ENCODE data around the gene MSMP.
A peak's percentile ranks its signal among the peaks of the same experiment; 100 is the strongest.

MSMP gene

DNA sequence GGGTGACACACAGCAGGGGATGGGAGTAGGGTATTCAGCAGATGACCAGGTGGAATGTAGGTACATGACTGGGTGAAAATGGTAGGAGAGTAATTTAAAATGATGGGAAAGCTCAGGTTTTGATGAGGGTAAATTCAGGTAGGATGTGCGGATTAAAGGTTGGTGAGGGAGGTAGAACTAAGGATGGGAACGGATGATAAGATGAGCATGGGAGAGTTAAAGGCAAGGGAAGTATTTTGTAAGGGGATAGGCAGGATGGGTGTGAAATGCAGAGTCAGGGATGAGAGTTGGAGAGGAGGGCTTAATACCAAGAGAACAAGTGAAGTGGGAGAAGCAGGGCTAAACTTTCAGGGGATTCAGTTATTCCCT is 23.6 kb downstream of the MSMP start:
- H3K4ac ChIP-seq (ENCODE audit: low read depth, low read length): peak overlapping the region; percentile 83
- H2BK120ac ChIP-seq (ENCODE audit: insufficient read depth, low read length, poor library complexity): no peak overlapping the region
- no peak overlapping the region for H3K14ac ChIP-seq (ENCODE audit: low read length)
- H3K4me1 ChIP-seq (ENCODE audit: control insufficient read depth in 1 of 2, insufficient read depth in 2 of 2, low read length in 2 of 2): peaks cover 36 to 44% of the 10 kb centered on the region in 2 experiments
- no peak overlapping the region for H3K23ac ChIP-seq (ENCODE audit: low read length)
- H3K36me3 ChIP-seq (ENCODE audit: control insufficient read depth in 1 of 2, insufficient read depth in 2 of 2, low read length in 2 of 2): peaks cover under 1 to 12% of the 10 kb centered on the region in 2 experiments
- H4K12ac ChIP-seq (ENCODE audit: low read depth, low read length): no peak overlapping the region
- H2BK12ac ChIP-seq (ENCODE audit: low read length): no peak overlapping the region
- H3K9me3 ChIP-seq (ENCODE audit: insufficient read depth, low read depth, low read length): no peaks in the 10 kb centered on the region
- no peak overlapping the region for H2BK5ac ChIP-seq (ENCODE audit: low read depth, low read length, poor library complexity)
- DNase-seq: no peak
- peaks cover 30% of the 10 kb centered on the region for H3K79me1 ChIP-seq (ENCODE audit: low read length)
- H3K27ac ChIP-seq (ENCODE audit: low read depth, low read length): peak overlapping the region; percentile 38
- peak overlapping the region; percentile 78 for H3K4me2 ChIP-seq (ENCODE audit: low read length)
- H4K91ac ChIP-seq (ENCODE audit: low read depth, low read length): no peak overlapping the region
- WGBS (ENCODE audit: extremely low coverage, insufficient coverage, insufficient read length): 100% methylated on average over 2 of the region's 2 CpGs
- H3K18ac ChIP-seq (ENCODE audit: low read length): no peak overlapping the region
- no peak overlapping the region for H3K9ac ChIP-seq (ENCODE audit: low read length)
- peak overlapping the region; percentile 33 for H3K4me3 ChIP-seq (ENCODE audit: low read depth, low read length)
- no peak overlapping the region for H2AK5ac ChIP-seq (ENCODE audit: low read length)
- H3K27me3 ChIP-seq (ENCODE audit: insufficient read depth, low read length): no peaks in the 10 kb centered on the region
- no peak overlapping the region for H2AFZ ChIP-seq (ENCODE audit: insufficient read depth, low read length, poor library complexity)
- peaks cover 25% of the 10 kb centered on the region for H3K79me2 ChIP-seq (ENCODE audit: control insufficient read depth, insufficient read depth, low read length, poor library complexity)
- H4K8ac ChIP-seq (ENCODE audit: low read depth, low read length): no peak overlapping the region

DNA sequence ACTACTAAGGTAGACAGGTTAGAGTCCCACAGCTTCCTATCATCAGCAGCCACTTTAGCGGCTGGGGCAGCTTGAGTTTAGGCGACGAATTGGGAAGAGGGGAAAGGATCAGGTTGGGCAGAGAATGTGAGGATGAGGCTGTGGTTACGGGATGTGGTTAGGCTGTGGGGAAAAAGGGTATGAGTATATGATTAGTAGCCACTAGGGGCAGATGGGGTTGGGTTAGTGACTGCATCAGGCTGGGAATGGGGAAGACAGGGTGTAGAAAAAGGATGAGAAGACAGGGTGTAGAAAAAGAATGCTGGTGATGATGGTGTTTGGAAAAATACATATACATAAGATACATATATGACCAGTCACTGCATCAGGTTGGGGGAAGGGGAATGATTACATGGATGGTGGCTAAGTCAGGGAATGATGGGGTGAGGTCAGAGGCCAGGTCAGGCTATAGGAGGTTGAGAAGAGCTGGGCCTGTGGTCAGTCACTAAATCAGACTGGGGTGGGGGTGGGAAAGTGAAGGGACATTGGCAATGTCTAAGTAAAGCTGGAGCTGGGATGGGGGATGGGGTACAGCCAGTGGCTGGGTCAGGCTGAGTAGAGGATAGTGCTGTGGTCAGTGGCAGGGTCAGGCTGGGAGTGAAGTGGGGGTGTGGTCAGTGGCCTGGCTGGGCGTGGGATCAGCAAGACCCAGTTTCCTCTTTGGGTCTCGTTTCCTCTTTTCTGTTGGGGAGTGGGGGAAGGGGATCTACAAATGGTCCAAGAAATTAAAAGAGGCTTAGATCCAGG is 24.2 kb downstream of the MSMP start:
- no CpG with 5 or more reads among the region's 6 CpGs for WGBS (ENCODE audit: extremely low coverage, insufficient coverage, insufficient read length)
- Histone ChIP-seq H2BK5ac (ENCODE audit: low read depth, low read length, poor library complexity) (no peak overlapping the region), H3K4ac (ENCODE audit: low read depth, low read length) (peak overlapping the region; percentile 83), H4K91ac (ENCODE audit: low read depth, low read length) (no peak overlapping the region), H2AFZ (ENCODE audit: insufficient read depth, low read length, poor library complexity) (no peak overlapping the region), H3K36me3 (ENCODE audit: control insufficient read depth in 1 of 2, insufficient read depth in 2 of 2, low read length in 2 of 2) (peaks cover 5 to 12% of the 10 kb centered on the region in 2 experiments), H3K79me1 (ENCODE audit: low read length) (peaks cover 30% of the 10 kb centered on the region), H3K4me3 (ENCODE audit: low read depth, low read length) (peak overlapping the region; percentile 39), H3K9me3 (ENCODE audit: insufficient read depth, low read depth, low read length) (no peaks in the 10 kb centered on the region), H3K27me3 (ENCODE audit: insufficient read depth, low read length) (no peaks in the 10 kb centered on the region), H4K12ac (ENCODE audit: low read depth, low read length) (no peak overlapping the region), H2BK120ac (ENCODE audit: insufficient read depth, low read length, poor library complexity) (no peak overlapping the region), H2AK5ac (ENCODE audit: low read length) (no peak overlapping the region), H3K18ac (ENCODE audit: low read length) (no peak overlapping the region), H3K23ac (ENCODE audit: low read length) (no peak overlapping the region), H3K27ac (ENCODE audit: low read depth, low read length) (peak overlapping the region; percentile 38), H4K8ac (ENCODE audit: low read depth, low read length) (no peak overlapping the region), H3K4me1 (ENCODE audit: control insufficient read depth in 1 of 2, insufficient read depth in 2 of 2, low read length in 2 of 2) (peaks cover 36 to 44% of the 10 kb centered on the region in 2 experiments), H3K14ac (ENCODE audit: low read length) (no peak overlapping the region), H3K9ac (ENCODE audit: low read length) (no peak overlapping the region), H3K79me2 (ENCODE audit: control insufficient read depth, insufficient read depth, low read length, poor library complexity) (peaks cover 25% of the 10 kb centered on the region), H3K4me2 (ENCODE audit: low read length) (peak overlapping the region; percentile 78), H2BK12ac (ENCODE audit: low read length) (peak overlapping the region; percentile 7)
- peak in 1 of 2 donors; percentile 63 for DNase-seq

DNA sequence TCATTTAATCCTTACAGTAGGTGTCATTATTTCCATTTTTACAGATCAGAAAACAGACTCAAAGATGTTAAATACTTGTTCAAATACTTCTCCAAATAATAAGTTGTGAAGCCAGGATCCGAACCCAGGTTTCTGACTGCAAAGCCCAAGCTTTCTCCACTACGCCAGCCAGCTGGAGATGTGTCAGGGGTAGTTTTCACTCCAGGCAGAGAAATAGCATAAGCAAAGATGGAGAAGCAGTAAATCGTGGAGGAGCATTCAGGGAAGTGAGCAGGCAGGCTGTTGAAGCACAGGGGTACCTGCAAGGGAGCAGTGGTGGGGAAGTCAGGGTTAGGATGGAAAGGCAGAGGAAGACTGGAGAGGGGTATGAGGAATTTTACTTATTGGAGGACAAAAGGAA is 25.0 kb downstream of the MSMP start:
- Histone ChIP-seq H4K8ac (ENCODE audit: low read depth, low read length) (no peak overlapping the region), H2BK120ac (ENCODE audit: insufficient read depth, low read length, poor library complexity) (no peak overlapping the region), H3K18ac (ENCODE audit: low read length) (peak overlapping the region; percentile 8), H3K9ac (ENCODE audit: low read length) (peak overlapping the region; percentile 16), H4K12ac (ENCODE audit: low read depth, low read length) (no peak overlapping the region), H4K91ac (ENCODE audit: low read depth, low read length) (no peak overlapping the region), H3K27ac (ENCODE audit: low read depth, low read length) (peak overlapping the region; percentile 38), H3K4ac (ENCODE audit: low read depth, low read length) (peak overlapping the region; percentile 2), H3K4me2 (ENCODE audit: low read length) (peak overlapping the region; percentile 78), H3K4me1 (ENCODE audit: control insufficient read depth in 1 of 2, insufficient read depth in 2 of 2, low read length in 2 of 2) (peaks cover 36 to 44% of the 10 kb centered on the region in 2 experiments), H3K27me3 (ENCODE audit: insufficient read depth, low read length) (no peaks in the 10 kb centered on the region), H3K79me1 (ENCODE audit: low read length) (peaks cover 30% of the 10 kb centered on the region), H3K9me3 (ENCODE audit: insufficient read depth, low read depth, low read length) (no peaks in the 10 kb centered on the region), H2BK5ac (ENCODE audit: low read depth, low read length, poor library complexity) (no peak overlapping the region), H2AFZ (ENCODE audit: insufficient read depth, low read length, poor library complexity) (no peak overlapping the region), H2AK5ac (ENCODE audit: low read length) (no peak overlapping the region), H3K14ac (ENCODE audit: low read length) (peak overlapping the region; percentile 5), H3K36me3 (ENCODE audit: control insufficient read depth in 1 of 2, insufficient read depth in 2 of 2, low read length in 2 of 2) (peaks cover 10 to 15% of the 10 kb centered on the region in 2 experiments), H3K4me3 (ENCODE audit: low read depth, low read length) (no peak overlapping the region), H3K23ac (ENCODE audit: low read length) (no peak overlapping the region), H3K79me2 (ENCODE audit: control insufficient read depth, insufficient read depth, low read length, poor library complexity) (peaks cover 25% of the 10 kb centered on the region), H2BK12ac (ENCODE audit: low read length) (peak overlapping the region; percentile 1)
- DNase-seq: no peak
- WGBS (ENCODE audit: extremely low coverage, insufficient coverage, insufficient read length): no CpG with 5 or more reads among the region's 3 CpGs

DNA sequence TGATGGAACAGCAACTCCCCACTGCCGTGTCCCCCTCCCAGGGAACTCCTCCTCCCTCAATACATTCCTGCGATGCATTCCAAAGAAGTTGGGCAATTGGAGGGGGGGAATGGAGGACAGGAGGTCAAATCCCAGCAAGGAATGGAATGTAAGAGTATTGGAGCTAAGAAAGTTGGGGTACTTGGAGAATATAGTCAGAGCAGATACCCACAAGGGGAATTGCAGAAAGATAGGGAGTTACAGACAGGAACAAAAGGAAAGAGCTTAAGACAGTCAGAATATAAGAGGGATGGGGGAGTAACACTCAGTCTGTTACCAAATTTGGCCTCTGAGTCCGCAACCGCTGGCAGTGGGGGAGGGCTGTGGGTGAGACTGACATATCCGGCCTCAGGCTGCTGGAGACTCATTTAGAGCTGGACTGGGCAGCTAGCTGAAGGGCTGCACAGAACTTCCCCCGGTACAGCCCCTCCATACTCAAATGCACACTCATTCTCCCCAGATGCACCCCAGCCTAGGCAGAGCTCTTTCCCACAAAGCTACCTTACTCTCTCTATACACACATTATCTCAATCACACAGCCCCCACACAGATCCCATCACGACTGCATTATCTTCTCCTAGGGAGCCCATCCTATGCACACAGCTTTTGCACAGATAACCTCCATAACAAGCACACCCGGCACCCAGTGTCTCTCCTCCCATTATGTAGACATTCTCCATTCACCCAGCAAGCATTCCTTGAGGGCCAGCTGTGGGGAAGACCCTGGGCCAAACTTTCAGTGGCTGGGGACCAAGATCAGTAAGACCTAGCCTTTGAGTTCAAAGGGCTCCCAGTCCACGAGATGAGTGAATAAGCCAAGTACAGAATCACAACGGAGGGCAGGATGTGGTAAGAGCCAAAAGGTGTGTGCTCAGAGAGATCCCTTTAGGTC is 25.8 kb downstream of the MSMP start:
- H3K4me3 ChIP-seq (ENCODE audit: low read depth, low read length): peak overlapping the region; percentile 51
- H2BK12ac ChIP-seq (ENCODE audit: low read length): peak overlapping the region; percentile 5
- peaks cover 15 to 23% of the 10 kb centered on the region in 2 experiments for H3K36me3 ChIP-seq (ENCODE audit: control insufficient read depth in 1 of 2, insufficient read depth in 2 of 2, low read length in 2 of 2)
- peak overlapping the region; percentile 90 for H4K8ac ChIP-seq (ENCODE audit: low read depth, low read length)
- H4K91ac ChIP-seq (ENCODE audit: low read depth, low read length): peak overlapping the region; percentile 99
- no peak overlapping the region for H3K4ac ChIP-seq (ENCODE audit: low read depth, low read length)
- no peaks in the 10 kb centered on the region for H3K9me3 ChIP-seq (ENCODE audit: insufficient read depth, low read depth, low read length)
- peak overlapping the region; percentile 97 for H3K18ac ChIP-seq (ENCODE audit: low read length)
- no peak overlapping the region for H3K23ac ChIP-seq (ENCODE audit: low read length)
- H2BK5ac ChIP-seq (ENCODE audit: low read depth, low read length, poor library complexity): peak overlapping the region; percentile 99
- H2AFZ ChIP-seq (ENCODE audit: insufficient read depth, low read length, poor library complexity): no peak overlapping the region
- peak; percentile 71 to 75 for DNase-seq
- H3K4me2 ChIP-seq (ENCODE audit: low read length): peak overlapping the region; percentile 56
- H4K12ac ChIP-seq (ENCODE audit: low read depth, low read length): peak overlapping the region; percentile 75
- peak overlapping the region; percentile 46 for H3K9ac ChIP-seq (ENCODE audit: low read length)
- H3K27ac ChIP-seq (ENCODE audit: low read depth, low read length): peak overlapping the region; percentile 99
- peaks cover 36 to 44% of the 10 kb centered on the region in 2 experiments for H3K4me1 ChIP-seq (ENCODE audit: control insufficient read depth in 1 of 2, insufficient read depth in 2 of 2, low read length in 2 of 2)
- H2AK5ac ChIP-seq (ENCODE audit: low read length): peak overlapping the region; percentile 49
- H3K14ac ChIP-seq (ENCODE audit: low read length): peak overlapping the region; percentile 13
- WGBS (ENCODE audit: extremely low coverage, insufficient coverage, insufficient read length): no CpG with 5 or more reads among the region's 10 CpGs
- peaks cover 30% of the 10 kb centered on the region for H3K79me1 ChIP-seq (ENCODE audit: low read length)
- peak overlapping the region; percentile 99 for H2BK120ac ChIP-seq (ENCODE audit: insufficient read depth, low read length, poor library complexity)
- no peaks in the 10 kb centered on the region for H3K27me3 ChIP-seq (ENCODE audit: insufficient read depth, low read length)
- H3K79me2 ChIP-seq (ENCODE audit: control insufficient read depth, insufficient read depth, low read length, poor library complexity): peaks cover 25% of the 10 kb centered on the region

All from trophoblast cell (in vitro differentiated cells and primary cell).